Regular cardiac myocyte (primary cell): Measurements from ENCODE around the gene OR10V1. TPM values are rescaled to one million over a fixed set of nuclear protein-coding genes. Genes with fewer than 3 reads are reported as not detected.

Source experiments
- total RNA-seq: library from RNA; depleted of rRNA; stranded (reverse); fragments of >200 nt; gene quantifications from 2 replicates; pipeline ENCODE4 v1.2.3, GENCODE V29; 2014

The OR10V1 gene, protein sequence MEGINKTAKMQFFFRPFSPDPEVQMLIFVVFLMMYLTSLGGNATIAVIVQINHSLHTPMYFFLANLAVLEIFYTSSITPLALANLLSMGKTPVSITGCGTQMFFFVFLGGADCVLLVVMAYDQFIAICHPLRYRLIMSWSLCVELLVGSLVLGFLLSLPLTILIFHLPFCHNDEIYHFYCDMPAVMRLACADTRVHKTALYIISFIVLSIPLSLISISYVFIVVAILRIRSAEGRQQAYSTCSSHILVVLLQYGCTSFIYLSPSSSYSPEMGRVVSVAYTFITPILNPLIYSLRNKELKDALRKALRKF
- not detected in 2 replicates for total RNA-seq

DNA sequence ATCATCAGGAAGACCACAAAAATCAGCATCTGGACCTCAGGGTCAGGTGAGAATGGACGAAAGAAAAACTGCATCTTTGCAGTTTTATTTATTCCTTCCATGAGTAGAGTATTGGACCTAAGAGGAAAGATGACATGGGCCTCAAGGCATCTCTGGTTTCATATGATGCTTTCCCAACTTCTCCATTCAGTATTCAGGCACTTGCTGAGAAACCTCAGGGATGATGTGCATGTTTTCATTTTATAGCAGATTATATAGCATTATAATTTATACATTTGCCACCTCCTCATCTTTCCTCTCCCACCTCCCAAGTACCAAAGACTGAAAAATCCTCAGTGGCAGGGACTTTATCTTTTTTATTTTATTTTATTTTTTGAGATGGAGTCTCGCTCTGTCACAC, at the start of gene OR10V1:
TSS of gene OR10V1 (minus strand) at position 101 of the 400 bp plus-strand sequence. CDS start at position 101, 0 bp downstream.

DNA sequence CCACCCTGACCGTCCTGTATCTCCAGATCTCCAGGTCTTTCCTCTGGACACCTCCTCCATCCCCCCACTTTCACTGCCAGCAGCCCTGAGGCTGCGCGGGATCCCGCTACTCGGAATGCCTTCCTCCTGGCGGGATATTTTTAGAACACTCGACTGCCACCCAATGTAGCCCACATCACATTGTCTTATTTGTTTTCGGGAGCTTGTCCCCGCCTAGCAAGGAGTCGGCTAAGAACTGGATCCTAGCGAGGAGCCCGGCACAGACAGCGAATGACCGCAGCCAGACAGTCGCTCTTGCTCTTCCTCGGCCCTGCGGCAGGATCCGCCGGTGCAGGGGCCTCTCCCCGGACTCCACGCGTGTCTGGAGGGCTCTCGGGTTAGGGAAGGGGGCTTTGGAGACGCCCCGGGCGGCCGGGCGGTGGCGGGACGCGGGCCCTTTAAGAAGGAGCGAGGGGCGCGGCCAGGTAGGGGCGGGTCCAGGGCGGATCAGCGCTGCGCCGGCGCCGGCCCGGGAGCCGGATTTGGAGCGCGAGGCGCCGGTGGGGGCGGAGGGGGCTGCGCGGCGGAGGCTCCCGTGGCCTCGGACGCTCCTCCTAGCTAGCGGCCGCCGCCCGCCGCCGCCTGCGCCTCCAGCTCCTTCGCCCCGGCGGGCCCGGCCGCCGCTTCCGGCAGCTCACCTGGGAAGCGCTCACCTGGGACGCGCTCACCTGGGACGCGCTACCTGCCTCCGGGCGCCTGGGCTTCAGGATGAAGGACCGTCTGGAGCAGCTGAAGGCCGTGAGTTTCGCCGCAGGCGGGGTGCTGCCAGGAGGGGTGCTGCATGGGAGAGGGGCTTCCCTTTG, 41.4 kb upstream of the OR10V1 start, which contains the start of gene STX3:
TSS of gene STX3 (plus strand) at position 518 of the 842 bp plus-strand sequence. CDS start at position 748, 230 bp downstream.

DNA sequence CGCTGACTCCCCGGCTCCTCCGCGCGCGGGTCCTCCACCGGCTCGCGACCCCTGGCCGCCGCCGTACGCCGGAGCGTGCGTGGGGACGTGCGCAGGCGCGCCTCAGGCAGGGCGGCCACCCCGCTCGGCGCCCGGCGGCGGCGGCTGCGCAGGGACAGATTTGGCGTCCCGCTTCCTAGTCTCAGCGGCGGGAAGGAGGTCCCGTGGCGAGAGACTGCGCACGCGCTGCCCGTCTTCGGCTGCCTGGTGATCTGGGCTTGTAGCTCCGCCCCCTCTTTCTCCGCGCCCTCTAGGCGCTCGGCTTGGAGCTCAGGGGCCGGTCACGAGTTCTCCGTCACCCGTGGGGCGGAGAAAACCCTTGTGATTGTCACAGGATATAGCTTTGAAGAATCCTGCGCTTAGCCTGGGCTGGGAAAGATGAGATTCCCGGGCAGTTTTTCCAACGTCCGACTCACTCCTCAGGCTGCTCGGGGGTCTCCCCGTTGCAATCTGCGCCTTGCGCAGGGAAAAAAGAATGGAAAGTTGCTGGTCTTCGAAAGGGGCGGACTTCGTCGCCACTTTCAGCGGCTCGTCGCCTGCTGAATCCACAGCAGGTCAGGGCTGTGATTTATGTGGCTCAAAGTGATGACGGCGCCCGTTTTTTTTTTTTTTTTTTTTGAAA, 44.6 kb downstream of the OR10V1 start, which contains the start of gene PATL1:
TSS of gene PATL1 (minus strand) at position 88 of the 661 bp plus-strand sequence. CDS start 142 bp downstream, outside the sequence.

Other genes starting within 250 kb of the OR10V1 start
- not detected in 2 replicates for gene OR4D10, start 240.5 kb downstream of the OR10V1 start, total RNA-seq
- not detected in 2 replicates for gene OR4D11, start 210.3 kb downstream of the OR10V1 start, total RNA-seq
- gene OR4D9, start 202.3 kb downstream of the OR10V1 start, total RNA-seq = not detected in 2 replicates
- gene OSBP, start 98.1 kb downstream of the OR10V1 start, total RNA-seq = 29.1 and 30.4 TPM in 2 replicates
- 4.5 and 5.2 TPM in 2 replicates for gene PATL1, start 44.8 kb downstream of the OR10V1 start, total RNA-seq
- gene STX3, start 41.5 kb upstream of the OR10V1 start, total RNA-seq = 13.8 and 24.0 TPM in 2 replicates
- gene MRPL16, start 96.9 kb upstream of the OR10V1 start, total RNA-seq = 29.0 and 45.1 TPM in 2 replicates
- not detected in 2 replicates for gene CBLIF, start 131.7 kb upstream of the OR10V1 start, total RNA-seq
- gene TCN1, start 152.6 kb upstream of the OR10V1 start, total RNA-seq = not detected in 2 replicates
- gene OOSP3, start 164.9 kb upstream of the OR10V1 start, total RNA-seq = not detected in 2 replicates
- not detected in 2 replicates for gene OOSP1, start 224.6 kb upstream of the OR10V1 start, total RNA-seq